Central memory CD8-positive, alpha-beta T cell (primary cell): ENCODE measurements around the gene HOXD10.

Source experiments
- ATAC-seq: fragments of 150-1000 bp; cut with Tn5 transposase; replicated peaks from 2 replicates; pipeline ENCODE4 v1.10.0; 2022; ENCODE audit warnings: mild to moderate bottlenecking, moderate FRiP score, moderate number of reproducible peaks; ENCODE audit not compliant: poor library complexity, severe bottlenecking; ENCODE audit errors: extremely low read depth
- DNase-seq, 2 donors: peaks; one replicate each; pipeline ENCODE4 v3.0.0; 2021; ENCODE audit warnings: low spot score in 2 of 2
- H3K27ac Mint-ChIP-seq: one replicate; pipeline ENCODE4 v1.8.0; 2022; ENCODE audit warnings: low read depth, mild to moderate bottlenecking, moderate library complexity, mixed read lengths
- H3K27me3 Mint-ChIP-seq: one replicate; pipeline ENCODE4 v1.8.0; 2022; ENCODE audit warnings: mixed read lengths
- H3K36me3 Mint-ChIP-seq: one replicate; pipeline ENCODE4 v1.8.0; 2022; ENCODE audit warnings: mild to moderate bottlenecking, moderate library complexity, mixed read lengths; ENCODE audit not compliant: insufficient read depth
- H3K4me1 Mint-ChIP-seq: one replicate; pipeline ENCODE4 v1.8.0; 2022; ENCODE audit warnings: mixed read lengths
- H3K4me3 Mint-ChIP-seq: one replicate; pipeline ENCODE4 v1.8.0; 2022; ENCODE audit warnings: mild to moderate bottlenecking, moderate library complexity, mixed read lengths
- H3K9me3 Mint-ChIP-seq: one replicate; pipeline ENCODE4 v1.8.0; 2022; ENCODE audit warnings: mixed read lengths

Gene HOXD10

DNA sequence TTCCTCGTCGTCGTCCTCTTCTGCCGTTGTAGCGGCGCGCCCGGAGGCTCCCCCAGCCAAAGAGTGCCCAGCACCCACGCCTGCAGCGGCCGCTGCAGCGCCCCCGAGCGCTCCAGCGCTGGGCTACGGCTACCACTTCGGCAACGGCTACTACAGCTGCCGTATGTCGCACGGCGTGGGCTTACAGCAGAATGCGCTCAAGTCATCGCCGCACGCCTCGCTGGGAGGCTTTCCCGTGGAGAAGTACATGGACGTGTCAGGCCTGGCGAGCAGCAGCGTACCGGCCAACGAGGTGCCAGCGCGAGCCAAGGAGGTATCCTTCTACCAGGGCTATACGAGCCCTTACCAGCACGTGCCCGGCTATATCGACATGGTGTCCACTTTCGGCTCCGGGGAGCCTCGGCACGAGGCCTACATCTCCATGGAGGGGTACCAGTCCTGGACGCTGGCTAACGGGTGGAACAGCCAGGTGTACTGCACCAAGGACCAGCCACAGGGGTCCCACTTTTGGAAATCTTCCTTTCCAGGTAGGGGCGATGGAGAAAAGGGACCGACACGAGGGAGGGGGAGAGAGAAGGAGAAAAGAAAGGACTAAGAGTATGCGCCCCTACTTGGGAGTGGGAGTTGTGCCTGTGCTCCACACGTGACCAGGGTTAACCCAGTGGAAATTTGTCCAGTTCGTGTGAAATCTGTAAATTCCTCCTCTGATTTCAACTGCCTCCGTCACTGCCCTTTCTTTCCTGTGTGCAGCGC, 23.3 kb upstream of the HOXD10 start:
- Mint-ChIP-seq H3K4me3 (peak overlapping the region; percentile 47), H3K9me3 (no peaks in the 10 kb centered on the region), H3K36me3 (peaks cover 21% of the 10 kb centered on the region), H3K4me1 (peaks cover 24% of the 10 kb centered on the region), H3K27ac (peak overlapping the region; percentile 64), H3K27me3 (peaks cover 95% of the 10 kb centered on the region)
- no peak for ATAC-seq
- no peak for DNase-seq

DNA sequence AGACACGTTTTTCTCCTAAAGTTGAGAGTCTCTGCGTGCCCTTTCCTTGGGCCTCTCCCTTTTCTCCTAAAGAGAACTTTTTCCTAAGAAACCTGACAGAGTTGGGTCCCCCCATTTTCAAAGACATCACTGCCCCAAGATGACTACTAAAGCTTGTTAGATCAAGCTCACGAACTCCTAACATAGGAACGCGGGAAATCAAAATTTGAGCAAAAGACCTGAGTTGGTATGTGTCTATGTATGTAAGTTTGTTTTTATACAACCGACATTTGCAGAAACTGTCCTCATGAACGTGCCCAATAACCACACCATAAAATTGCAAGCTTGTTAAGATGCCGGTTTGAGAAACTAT, 22.7 kb upstream of the HOXD10 start:
- Mint-ChIP-seq H3K4me1 (peaks cover 22% of the 10 kb centered on the region), H3K27ac (peak overlapping the region; percentile 64), H3K27me3 (peaks cover 95% of the 10 kb centered on the region), H3K36me3 (peaks cover 22% of the 10 kb centered on the region), H3K4me3 (peak overlapping the region; percentile 47), H3K9me3 (no peaks in the 10 kb centered on the region)
- ATAC-seq (no peak), DNase-seq (no peak)

DNA sequence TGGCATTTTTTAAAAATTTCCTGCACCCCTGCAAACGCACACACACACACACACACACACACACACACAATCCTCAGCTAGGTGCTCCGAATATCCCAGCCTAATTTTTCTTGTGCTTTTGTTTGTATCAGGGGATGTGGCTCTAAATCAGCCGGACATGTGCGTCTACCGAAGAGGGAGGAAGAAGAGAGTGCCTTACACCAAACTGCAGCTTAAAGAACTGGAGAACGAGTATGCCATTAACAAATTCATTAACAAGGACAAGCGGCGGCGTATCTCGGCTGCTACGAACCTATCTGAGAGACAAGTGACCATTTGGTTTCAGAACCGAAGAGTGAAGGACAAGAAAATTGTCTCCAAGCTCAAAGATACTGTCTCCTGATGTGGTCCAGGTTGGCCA, 22.2 kb upstream of the HOXD10 start:
- peak overlapping the region; percentile 50 for H3K4me3 Mint-ChIP-seq
- DNase-seq (no peak), ATAC-seq (no peak)
- no peaks in the 10 kb centered on the region for H3K9me3 Mint-ChIP-seq
- peaks cover 27% of the 10 kb centered on the region for H3K36me3 Mint-ChIP-seq
- H3K27ac Mint-ChIP-seq: no peak overlapping the region
- H3K27me3 Mint-ChIP-seq: peaks cover 95% of the 10 kb centered on the region
- H3K4me1 Mint-ChIP-seq: peaks cover 22% of the 10 kb centered on the region

DNA sequence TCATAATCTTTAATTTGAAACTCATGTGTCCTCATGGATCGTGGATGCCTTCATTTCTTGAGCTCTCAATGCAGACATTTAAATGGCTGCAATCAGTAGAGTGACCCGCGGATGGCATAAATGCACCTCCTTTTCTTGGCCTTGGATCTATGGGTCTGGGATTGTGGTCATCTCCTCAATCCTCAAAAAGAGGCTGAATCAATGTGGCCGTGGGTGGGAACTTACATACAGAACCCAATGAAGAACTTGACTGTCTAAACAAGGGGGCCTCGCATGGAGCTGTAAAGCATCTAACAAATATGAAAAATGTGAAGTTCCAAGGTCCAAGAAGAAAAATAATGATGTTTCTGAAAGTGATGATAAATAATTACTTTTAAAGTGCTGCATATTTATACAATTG, 21.2 kb upstream of the HOXD10 start:
- Mint-ChIP-seq H3K4me1 (peaks cover 22% of the 10 kb centered on the region), H3K9me3 (no peaks in the 10 kb centered on the region), H3K27ac (no peak overlapping the region), H3K36me3 (peaks cover 28% of the 10 kb centered on the region), H3K27me3 (peaks cover 95% of the 10 kb centered on the region), H3K4me3 (no peak overlapping the region)
- no peak for DNase-seq
- ATAC-seq: no peak

DNA sequence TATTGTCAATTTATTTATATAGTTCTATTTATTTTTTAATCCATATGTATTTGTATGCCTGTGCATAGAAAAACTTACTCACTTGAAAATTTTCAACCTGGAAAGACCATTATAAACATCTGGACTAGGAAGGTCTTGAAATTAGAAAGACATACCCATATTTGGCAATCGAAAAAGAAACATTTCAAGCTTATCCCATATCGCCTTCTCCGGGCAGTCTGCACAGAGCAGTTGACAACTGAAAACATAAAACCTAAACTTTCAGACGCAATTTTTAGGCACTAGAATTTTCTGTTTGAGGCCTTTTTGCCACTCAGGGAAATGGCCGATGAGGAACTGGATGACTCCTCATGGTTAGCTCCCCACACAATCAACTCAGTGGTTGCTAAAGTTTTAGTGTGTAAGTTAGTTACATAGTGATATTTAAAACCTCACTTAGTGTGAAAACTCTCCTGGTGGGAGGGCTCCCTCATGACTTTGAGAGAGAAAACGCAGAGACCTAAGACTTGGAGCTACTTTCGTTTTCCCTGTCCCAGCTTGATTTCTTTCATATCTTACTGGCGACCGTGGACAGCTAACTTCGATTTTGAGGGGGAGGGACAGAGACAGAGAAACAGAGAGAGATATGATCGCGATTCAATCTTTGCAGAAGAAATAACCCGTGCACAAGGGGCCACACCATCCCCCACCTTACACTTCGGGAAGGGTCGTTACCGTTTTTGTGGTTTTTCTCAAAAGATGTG, 20.2 kb upstream of the HOXD10 start:
- DNase-seq: no peak
- no peak for ATAC-seq
- peaks cover 95% of the 10 kb centered on the region for H3K27me3 Mint-ChIP-seq
- H3K4me3 Mint-ChIP-seq: peak overlapping the region; percentile 75
- no peak overlapping the region for H3K27ac Mint-ChIP-seq
- peaks cover 22% of the 10 kb centered on the region for H3K4me1 Mint-ChIP-seq
- H3K9me3 Mint-ChIP-seq: no peaks in the 10 kb centered on the region
- H3K36me3 Mint-ChIP-seq: peaks cover 28% of the 10 kb centered on the region

DNA sequence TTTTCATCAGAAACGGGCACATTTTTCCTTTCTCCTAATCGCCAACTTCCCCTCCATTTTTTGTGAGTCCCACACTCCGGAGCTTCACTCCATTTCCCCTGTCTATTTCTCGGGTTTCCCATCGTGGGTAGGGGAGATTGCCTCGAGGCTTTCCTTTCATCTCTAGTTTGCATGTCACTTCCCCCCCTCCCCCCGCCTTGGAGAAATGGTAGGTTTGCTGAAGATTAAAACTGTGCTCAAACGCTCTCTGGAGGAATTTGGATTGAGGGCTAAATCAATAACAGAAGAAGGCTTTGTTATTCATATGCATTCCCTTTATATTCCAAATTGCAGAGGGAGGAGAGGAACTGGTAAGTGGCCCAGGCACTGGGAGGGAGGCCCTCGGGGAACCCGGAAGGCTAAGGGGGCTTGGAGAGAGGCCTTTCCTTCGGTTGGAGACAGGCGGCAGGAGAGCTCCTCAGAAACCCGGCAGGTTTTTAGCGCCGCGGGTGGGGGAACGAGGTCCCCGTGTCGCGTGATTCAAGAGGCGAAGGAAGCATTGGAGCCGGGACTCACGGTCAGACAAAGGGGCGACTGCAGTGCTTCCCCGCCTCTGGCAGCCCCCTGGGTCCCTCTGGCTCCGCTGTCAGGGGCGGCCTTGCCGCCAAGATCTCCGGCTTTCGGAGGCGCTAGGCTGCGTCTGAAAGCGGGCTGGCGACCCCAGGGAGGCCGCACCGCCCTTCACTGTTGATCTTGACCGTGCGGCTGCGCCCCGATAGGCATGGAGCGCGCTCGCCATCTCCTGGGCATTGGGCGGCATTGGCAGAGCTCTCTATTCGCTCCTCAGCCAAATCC, 19.4 kb upstream of the HOXD10 start:
- H3K4me3 Mint-ChIP-seq: peak overlapping the region; percentile 75
- H3K27ac Mint-ChIP-seq: no peak overlapping the region
- H3K4me1 Mint-ChIP-seq: peaks cover 22% of the 10 kb centered on the region
- DNase-seq: peak in 1 of 2 donors; percentile 42
- H3K36me3 Mint-ChIP-seq: peaks cover 20% of the 10 kb centered on the region
- peaks cover 95% of the 10 kb centered on the region for H3K27me3 Mint-ChIP-seq
- H3K9me3 Mint-ChIP-seq: no peaks in the 10 kb centered on the region
- peak; percentile 58 for ATAC-seq

DNA sequence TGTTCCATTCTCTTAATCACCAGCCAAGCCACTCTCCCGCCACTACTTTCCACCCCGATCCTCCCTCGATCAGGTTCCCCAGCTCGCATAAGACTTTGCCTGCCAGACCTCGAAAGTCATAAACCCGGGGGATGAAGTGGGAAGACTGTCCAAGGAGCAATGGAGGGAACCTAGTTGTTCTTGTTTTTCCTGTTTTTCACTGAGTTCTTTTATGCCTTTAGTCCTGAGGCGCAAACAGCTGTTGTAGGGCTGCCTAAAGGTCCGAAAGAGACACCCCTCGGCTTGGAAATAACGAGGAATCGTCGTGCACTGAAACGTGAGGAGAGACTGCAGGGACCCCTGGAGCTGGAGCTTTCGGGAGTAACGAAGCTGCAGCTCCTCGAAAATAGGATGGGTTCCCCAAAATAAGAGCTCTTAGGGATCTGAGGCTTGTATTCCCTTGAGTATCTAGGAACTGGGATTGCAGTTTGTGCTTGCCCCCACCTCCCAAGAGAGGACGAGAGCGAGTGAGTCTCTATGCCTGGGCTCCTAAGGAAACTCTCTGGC, 18.7 kb upstream of the HOXD10 start:
- Mint-ChIP-seq H3K4me1 (peaks cover 22% of the 10 kb centered on the region), H3K27me3 (peaks cover 99% of the 10 kb centered on the region), H3K36me3 (peaks cover 19% of the 10 kb centered on the region), H3K27ac (no peak overlapping the region), H3K9me3 (no peaks in the 10 kb centered on the region), H3K4me3 (peak overlapping the region; percentile 75)
- no peak for DNase-seq
- ATAC-seq: no peak

DNA sequence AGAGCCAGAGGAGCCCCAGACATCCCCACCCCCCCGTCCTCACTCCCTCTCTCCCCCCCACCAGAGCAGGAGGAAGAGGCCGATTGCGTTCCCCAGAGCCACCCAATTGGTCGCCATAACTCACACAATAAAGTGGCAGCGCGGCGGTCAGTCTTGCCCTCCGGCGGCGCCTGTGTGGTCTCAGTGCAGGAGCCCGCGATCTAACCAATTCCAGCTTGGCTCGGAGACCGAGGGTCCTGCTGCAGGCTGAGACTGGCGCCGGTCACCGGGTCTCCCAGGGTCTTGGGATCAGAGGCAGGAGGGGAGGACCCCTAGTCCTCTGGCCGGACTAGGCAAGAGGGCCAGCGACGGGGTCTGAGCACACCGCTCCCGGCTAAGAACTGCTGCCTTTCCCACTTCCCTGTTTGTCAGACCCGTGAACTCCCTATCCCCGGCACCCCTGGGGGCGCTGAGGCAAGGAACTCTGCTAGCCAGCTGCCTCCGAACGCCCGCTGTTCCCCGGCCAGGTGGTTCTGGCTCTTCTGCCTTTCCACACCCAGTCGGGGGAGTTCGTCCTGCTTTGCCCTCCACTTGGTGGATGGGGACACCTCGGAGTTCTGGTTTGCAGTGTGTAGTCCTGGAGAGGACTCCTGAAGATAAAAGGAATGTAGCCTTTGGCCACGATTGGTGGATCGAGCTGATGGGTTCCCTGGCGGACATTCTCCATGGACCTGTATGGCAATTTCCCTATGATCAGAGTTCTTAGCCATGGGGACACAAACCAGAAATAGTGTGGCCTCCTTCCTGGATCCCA, 18.0 kb upstream of the HOXD10 start:
- DNase-seq (no peak), ATAC-seq (no peak)
- H3K27me3 Mint-ChIP-seq: peaks cover 100% of the 10 kb centered on the region
- H3K9me3 Mint-ChIP-seq: no peaks in the 10 kb centered on the region
- H3K36me3 Mint-ChIP-seq: peaks cover 17% of the 10 kb centered on the region
- H3K4me3 Mint-ChIP-seq: peak overlapping the region; percentile 75
- no peak overlapping the region for H3K27ac Mint-ChIP-seq
- H3K4me1 Mint-ChIP-seq: peaks cover 21% of the 10 kb centered on the region

DNA sequence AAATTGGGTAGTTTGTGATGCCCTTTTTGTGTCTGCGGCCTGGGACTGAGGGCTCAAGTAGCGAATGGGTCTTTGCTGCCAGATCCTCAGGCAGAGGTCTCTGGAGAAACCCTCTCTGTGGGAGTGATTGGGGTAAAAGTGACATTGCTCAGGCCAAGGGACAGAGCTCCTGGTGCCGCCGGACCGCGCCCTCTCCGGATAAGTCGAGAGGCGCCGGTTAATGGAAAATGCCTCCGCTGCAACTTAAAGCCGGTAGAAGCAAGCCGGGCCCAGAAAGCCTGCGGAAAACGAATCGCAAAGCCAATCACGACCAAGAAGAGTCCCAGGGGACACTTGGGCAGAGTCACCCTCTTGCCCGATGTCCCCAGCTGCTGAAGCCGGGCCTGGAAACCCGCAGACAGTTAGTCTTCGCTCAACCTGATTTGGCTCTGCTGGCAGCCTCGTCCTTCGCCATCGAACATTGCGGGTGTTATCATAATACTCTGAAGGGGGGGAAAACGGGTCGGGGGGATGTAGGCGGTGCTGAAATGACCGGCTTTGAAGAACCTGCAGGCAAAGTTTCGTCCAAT, 17.3 kb upstream of the HOXD10 start:
- H3K27ac Mint-ChIP-seq: no peak overlapping the region
- H3K4me1 Mint-ChIP-seq: peaks cover 16% of the 10 kb centered on the region
- peaks cover 16% of the 10 kb centered on the region for H3K36me3 Mint-ChIP-seq
- DNase-seq (no peak), ATAC-seq (no peak)
- peaks cover 100% of the 10 kb centered on the region for H3K27me3 Mint-ChIP-seq
- H3K4me3 Mint-ChIP-seq: no peak overlapping the region
- no peaks in the 10 kb centered on the region for H3K9me3 Mint-ChIP-seq

DNA sequence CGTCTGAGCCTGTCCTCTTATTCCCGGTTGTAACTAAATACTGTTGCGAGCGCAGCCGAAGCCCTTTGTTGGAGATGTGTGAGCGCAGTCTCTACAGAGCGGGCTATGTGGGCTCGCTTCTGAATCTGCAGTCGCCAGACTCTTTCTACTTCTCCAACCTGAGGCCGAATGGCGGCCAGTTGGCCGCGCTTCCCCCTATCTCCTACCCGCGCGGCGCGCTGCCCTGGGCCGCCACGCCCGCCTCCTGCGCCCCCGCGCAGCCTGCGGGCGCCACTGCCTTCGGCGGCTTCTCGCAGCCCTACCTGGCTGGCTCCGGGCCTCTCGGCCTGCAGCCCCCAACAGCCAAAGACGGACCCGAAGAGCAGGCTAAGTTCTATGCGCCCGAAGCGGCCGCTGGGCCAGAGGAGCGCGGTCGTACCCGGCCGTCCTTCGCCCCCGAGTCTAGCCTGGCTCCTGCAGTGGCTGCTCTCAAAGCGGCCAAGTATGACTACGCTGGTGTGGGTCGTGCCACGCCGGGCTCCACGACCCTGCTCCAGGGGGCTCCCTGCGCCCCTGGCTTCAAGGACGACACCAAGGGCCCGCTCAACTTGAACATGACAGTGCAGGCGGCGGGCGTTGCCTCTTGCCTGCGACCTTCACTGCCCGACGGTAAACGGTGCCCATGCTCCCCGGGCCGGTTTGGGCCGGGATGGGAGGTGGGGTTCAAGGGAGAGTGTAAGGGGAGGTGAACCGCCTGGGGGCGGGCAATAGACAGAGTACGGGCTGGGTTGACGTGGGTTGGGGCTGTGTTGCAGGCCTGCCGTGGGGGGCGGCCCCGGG, 16.6 kb upstream of the HOXD10 start, which contains the start of gene HOXD12:
Gene HOXD12 (plus strand): TSS at position 68 of the 819 bp plus-strand sequence. CDS start 7 bp downstream, at position 75.
- no peaks in the 10 kb centered on the region for H3K9me3 Mint-ChIP-seq
- no peak for ATAC-seq
- DNase-seq: no peak
- no peak within 1 kb of the TSS for H3K27ac Mint-ChIP-seq
- peaks cover 20% of the 10 kb centered on the region for H3K4me1 Mint-ChIP-seq
- H3K36me3 Mint-ChIP-seq: peaks cover 18% of the 10 kb centered on the region
- peak within 1 kb of the TSS; percentile 75 for H3K4me3 Mint-ChIP-seq
- peaks cover 100% of the 10 kb centered on the region for H3K27me3 Mint-ChIP-seq

DNA sequence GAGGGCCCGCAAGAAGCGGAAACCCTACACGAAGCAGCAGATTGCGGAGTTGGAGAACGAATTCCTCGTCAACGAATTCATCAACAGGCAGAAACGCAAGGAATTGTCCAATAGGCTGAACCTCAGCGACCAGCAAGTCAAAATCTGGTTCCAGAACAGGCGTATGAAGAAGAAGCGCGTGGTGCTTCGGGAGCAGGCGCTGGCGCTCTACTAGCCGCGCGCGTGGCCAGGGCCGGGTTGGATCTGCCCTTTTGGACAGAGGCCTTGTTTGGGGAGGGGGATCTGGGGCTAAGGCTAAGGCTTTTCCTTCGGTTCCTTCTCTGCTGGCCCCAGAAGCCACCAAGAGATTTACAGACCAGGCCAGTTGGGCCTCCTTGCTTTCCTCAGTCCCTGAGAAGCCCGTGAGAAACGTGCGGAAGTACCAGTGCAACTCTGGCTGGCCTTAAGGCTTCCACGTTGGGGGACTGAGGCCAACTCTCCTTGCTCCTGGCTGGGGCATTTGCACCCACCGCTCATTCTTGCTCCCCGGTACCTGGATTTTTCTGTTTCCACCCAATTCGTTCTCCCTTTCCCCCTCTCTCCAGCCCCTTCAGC, 15.9 kb upstream of the HOXD10 start:
- peaks cover 22% of the 10 kb centered on the region for H3K4me1 Mint-ChIP-seq
- H3K27ac Mint-ChIP-seq: no peak overlapping the region
- no peaks in the 10 kb centered on the region for H3K9me3 Mint-ChIP-seq
- ATAC-seq: no peak
- peaks cover 20% of the 10 kb centered on the region for H3K36me3 Mint-ChIP-seq
- DNase-seq: no peak
- peaks cover 100% of the 10 kb centered on the region for H3K27me3 Mint-ChIP-seq
- H3K4me3 Mint-ChIP-seq: no peak overlapping the region
